ENCODE measurements around the gene THEM5. TPM values are rescaled to one million over a fixed set of nuclear protein-coding genes. Genes with fewer than 3 reads are reported as not detected.

The THEM5 gene
- total and polyA plus RNA-seq, 10 of the 15 experiments (the other 5 are each of a cell fraction or from before 2014, with no cell fraction given): 0.16 TPM; not detected in 9

- ATAC-seq (no peak), DNase-seq (ENCODE audit: low read depth, low spot score) (no peak), FAIRE-seq (no peak)
- Histone ChIP-seq H3K36me3 (ENCODE audit: control insufficient read depth in 2 of 2, insufficient read depth in 2 of 2, low read length in 1 of 2) (no peaks in the 10 kb centered on the region), H3K27me3 (replicated peaks in 1 of 2; ENCODE audit: control insufficient read depth in 2 of 2, insufficient read depth in 2 of 2, low read length in 1 of 2) (peaks cover 0 to 3% of the 10 kb centered on the region in 2 experiments; a peak in 2 of 4 replicates), H4K20me1 (ENCODE audit: control insufficient read depth, insufficient read depth) (peaks cover 4% of the 10 kb centered on the region; the same call in 1 of the 2 replicates), H3K4me1 (ENCODE audit: control insufficient read depth, insufficient read depth, low read length) (peaks cover 5% of the 10 kb centered on the region), H2AFZ (ENCODE audit: control insufficient read depth, low read depth, low read length) (no peak overlapping the region), H3K9me3 (replicated peaks; ENCODE audit: control insufficient read depth, insufficient read depth, low read length) (no peaks in the 10 kb centered on the region), H3K4me3 (no peak overlapping the region), H3K9ac (ENCODE audit: control insufficient read depth, insufficient read depth, low read length) (no peak overlapping the region), H3K79me2 (ENCODE audit: control insufficient read depth, insufficient read depth, low read length) (no peaks in the 10 kb centered on the region), H3K27ac (ENCODE audit: control insufficient read depth, insufficient read depth) (no peak overlapping the region), H3K4me2 (ENCODE audit: control insufficient read depth, insufficient read depth) (no peak overlapping the region)
- ChIA-PET RAD21 (ENCODE audit: unreplicated experiment) (no interaction called here), CTCF (interaction anchor here (0.8 to 1.7 kb wide), 3 partner anchors 13 to 137 kb away, joined by 3 to 4 read pairs (median 3); no protein-coding TSS in a partner anchor), POLR2A (no interaction called here), SMC1A (ENCODE audit: uncharacterized antibody, unreplicated experiment) (no interaction called here)
- intact Hi-C loops (cut with micrococcal nuclease; ENCODE audit: unreplicated experiment) (loop anchor here (10.0 kb wide), 1 partner anchor 118 kb away; the partner anchor contains the start of gene CELF3), in situ Hi-C loops (cut with MboI) (loop anchor here (10.0 kb wide), 2 partner anchors 388 to 538 kb away; no protein-coding TSS in a partner anchor)
- no TSS peak for BruUV-seq (replicated peaks)
- TF ChIP-seq ATF2 (IDR thresholded peaks at IDR 0.05; ENCODE audit: low read length): no peak
- TF ChIP-seq, protein P1, sequence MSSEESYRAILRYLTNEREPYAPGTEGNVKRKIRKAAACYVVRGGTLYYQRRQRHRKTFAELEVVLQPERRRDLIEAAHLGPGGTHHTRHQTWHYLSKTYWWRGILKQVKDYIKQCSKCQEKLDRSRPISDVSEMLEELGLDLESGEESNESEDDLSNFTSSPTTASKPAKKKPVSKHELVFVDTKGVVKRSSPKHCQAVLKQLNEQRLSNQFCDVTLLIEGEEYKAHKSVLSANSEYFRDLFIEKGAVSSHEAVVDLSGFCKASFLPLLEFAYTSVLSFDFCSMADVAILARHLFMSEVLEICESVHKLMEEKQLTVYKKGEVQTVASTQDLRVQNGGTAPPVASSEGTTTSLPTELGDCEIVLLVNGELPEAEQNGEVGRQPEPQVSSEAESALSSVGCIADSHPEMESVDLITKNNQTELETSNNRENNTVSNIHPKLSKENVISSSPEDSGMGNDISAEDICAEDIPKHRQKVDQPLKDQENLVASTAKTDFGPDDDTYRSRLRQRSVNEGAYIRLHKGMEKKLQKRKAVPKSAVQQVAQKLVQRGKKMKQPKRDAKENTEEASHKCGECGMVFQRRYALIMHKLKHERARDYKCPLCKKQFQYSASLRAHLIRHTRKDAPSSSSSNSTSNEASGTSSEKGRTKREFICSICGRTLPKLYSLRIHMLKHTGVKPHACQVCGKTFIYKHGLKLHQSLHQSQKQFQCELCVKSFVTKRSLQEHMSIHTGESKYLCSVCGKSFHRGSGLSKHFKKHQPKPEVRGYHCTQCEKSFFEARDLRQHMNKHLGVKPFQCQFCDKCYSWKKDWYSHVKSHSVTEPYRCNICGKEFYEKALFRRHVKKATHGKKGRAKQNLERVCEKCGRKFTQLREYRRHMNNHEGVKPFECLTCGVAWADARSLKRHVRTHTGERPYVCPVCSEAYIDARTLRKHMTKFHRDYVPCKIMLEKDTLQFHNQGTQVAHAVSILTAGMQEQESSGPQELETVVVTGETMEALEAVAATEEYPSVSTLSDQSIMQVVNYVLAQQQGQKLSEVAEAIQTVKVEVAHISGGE (CRISPR knock-in tag; IDR thresholded peaks at IDR 0.05): no peak
- no peak for TF ChIP-seq POLR2A (IDR thresholded peaks at IDR 0.05; ENCODE audit: low read depth, low read length)
- TF ChIP-seq ASH2L (IDR thresholded peaks at IDR 0.05; ENCODE audit: borderline replicate concordance, low read depth): no peak
- TF ChIP-seq PAX5 (IDR thresholded peaks at IDR 0.05; ENCODE audit: borderline replicate concordance, low read depth, low read length): no peak
- TF ChIP-seq, protein P2, sequence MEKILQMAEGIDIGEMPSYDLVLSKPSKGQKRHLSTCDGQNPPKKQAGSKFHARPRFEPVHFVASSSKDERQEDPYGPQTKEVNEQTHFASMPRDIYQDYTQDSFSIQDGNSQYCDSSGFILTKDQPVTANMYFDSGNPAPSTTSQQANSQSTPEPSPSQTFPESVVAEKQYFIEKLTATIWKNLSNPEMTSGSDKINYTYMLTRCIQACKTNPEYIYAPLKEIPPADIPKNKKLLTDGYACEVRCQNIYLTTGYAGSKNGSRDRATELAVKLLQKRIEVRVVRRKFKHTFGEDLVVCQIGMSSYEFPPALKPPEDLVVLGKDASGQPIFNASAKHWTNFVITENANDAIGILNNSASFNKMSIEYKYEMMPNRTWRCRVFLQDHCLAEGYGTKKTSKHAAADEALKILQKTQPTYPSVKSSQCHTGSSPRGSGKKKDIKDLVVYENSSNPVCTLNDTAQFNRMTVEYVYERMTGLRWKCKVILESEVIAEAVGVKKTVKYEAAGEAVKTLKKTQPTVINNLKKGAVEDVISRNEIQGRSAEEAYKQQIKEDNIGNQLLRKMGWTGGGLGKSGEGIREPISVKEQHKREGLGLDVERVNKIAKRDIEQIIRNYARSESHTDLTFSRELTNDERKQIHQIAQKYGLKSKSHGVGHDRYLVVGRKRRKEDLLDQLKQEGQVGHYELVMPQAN (conservative IDR thresholded peaks at IDR 0.05): no peak
- TF ChIP-seq CBX5 (IDR thresholded peaks at IDR 0.05; ENCODE audit: low read depth): no peak
- TF ChIP-seq, protein P3, sequence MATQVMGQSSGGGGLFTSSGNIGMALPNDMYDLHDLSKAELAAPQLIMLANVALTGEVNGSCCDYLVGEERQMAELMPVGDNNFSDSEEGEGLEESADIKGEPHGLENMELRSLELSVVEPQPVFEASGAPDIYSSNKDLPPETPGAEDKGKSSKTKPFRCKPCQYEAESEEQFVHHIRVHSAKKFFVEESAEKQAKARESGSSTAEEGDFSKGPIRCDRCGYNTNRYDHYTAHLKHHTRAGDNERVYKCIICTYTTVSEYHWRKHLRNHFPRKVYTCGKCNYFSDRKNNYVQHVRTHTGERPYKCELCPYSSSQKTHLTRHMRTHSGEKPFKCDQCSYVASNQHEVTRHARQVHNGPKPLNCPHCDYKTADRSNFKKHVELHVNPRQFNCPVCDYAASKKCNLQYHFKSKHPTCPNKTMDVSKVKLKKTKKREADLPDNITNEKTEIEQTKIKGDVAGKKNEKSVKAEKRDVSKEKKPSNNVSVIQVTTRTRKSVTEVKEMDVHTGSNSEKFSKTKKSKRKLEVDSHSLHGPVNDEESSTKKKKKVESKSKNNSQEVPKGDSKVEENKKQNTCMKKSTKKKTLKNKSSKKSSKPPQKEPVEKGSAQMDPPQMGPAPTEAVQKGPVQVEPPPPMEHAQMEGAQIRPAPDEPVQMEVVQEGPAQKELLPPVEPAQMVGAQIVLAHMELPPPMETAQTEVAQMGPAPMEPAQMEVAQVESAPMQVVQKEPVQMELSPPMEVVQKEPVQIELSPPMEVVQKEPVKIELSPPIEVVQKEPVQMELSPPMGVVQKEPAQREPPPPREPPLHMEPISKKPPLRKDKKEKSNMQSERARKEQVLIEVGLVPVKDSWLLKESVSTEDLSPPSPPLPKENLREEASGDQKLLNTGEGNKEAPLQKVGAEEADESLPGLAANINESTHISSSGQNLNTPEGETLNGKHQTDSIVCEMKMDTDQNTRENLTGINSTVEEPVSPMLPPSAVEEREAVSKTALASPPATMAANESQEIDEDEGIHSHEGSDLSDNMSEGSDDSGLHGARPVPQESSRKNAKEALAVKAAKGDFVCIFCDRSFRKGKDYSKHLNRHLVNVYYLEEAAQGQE (IDR thresholded peaks at IDR 0.05; ENCODE audit: low read depth, low read length): no peak
- no peak for TF ChIP-seq ETV6 (conservative IDR thresholded peaks at IDR 0.05 in 1 of 2, IDR thresholded peaks at IDR 0.05 in 1 of 2; ENCODE audit: borderline replicate concordance in 1 of 2, low read depth in 1 of 2)
- WGBS (ENCODE audit: insufficient coverage, insufficient replicate concordance, low lambda C conversion rate, missing lambda C conversion rate): 10% methylated on average over 10 of the region's 10 CpGs
Observed at GRCh38 chr1:151832318-151832980, 21.1 kb downstream of the THEM5 start.

Measured in GM12878 (cell line).